ENCODE data around the gene RPL10A. TPM values are rescaled to one million over a fixed set of nuclear protein-coding genes. Genes with fewer than 3 reads are reported as not detected.
A peak's percentile ranks its signal among the peaks of the same experiment; 100 is the strongest.

Gene RPL10A
- total RNA-seq, 1 donor from 2014 or later = 2,139 TPM

- no peak for DNase-seq
Measured at GRCh38 chr6:35492974-35493284, 24.7 kb downstream of the RPL10A start.

- peak; percentile 18 for DNase-seq
Measured at GRCh38 chr6:35493307-35493983, 25.2 kb downstream of the RPL10A start.

- no peak for DNase-seq
Measured at GRCh38 chr6:35494161-35494563, 26.0 kb downstream of the RPL10A start.

- DNase-seq = no peak
Measured at GRCh38 chr6:35495258-35496035, 27.2 kb downstream of the RPL10A start.

GRCh38 chr6:35496036-35496840, 28.0 kb downstream of the RPL10A start:
- no peak for DNase-seq

- peak; percentile 75 for DNase-seq
Measured at GRCh38 chr6:35496841-35497570, 28.8 kb downstream of the RPL10A start, which contains the start of gene TEAD3. TEAD3 (minus strand) TSS chr6:35497079.

- peak; percentile 77 for DNase-seq
Measured at GRCh38 chr6:35497571-35498421, 29.6 kb downstream of the RPL10A start.

- no peak for DNase-seq
Measured at GRCh38 chr6:35498422-35499067, 30.3 kb downstream of the RPL10A start.

GRCh38 chr6:35499372-35499771, 31.2 kb downstream of the RPL10A start:
- DNase-seq = no peak

- no peak for DNase-seq
Measured at GRCh38 chr6:35500782-35501181, 32.6 kb downstream of the RPL10A start.

GRCh38 chr6:35501784-35502183, 33.6 kb downstream of the RPL10A start:
- no peak for DNase-seq

GRCh38 chr6:35503534-35503933, 35.3 kb downstream of the RPL10A start:
- no peak for DNase-seq

- no peak for DNase-seq
Measured at GRCh38 chr6:35505999-35506412, 37.8 kb downstream of the RPL10A start.

- DNase-seq = no peak
Measured at GRCh38 chr6:35506536-35506935, 38.3 kb downstream of the RPL10A start.

- DNase-seq = no peak
Measured at GRCh38 chr6:35507221-35507620, 39.0 kb downstream of the RPL10A start.

GRCh38 chr6:35508027-35508426, 39.8 kb downstream of the RPL10A start:
- no peak for DNase-seq

GRCh38 chr6:35508542-35508941, 40.3 kb downstream of the RPL10A start:
- DNase-seq = no peak

- DNase-seq = no peak
Measured at GRCh38 chr6:35510916-35511561, 42.8 kb downstream of the RPL10A start.

- DNase-seq = no peak
Measured at GRCh38 chr6:35511562-35511941, 43.4 kb downstream of the RPL10A start.

GRCh38 chr6:35512006-35512405, 43.8 kb downstream of the RPL10A start:
- DNase-seq = no peak
